Activated T-cell treated with anti-CD3 and anti-CD28 coated beads, Interleukin-2, amount 50 U/mL, for 24 hours (primary cell): Measurements from ENCODE around the gene AATK.

ENCODE experiments used
- DNase-seq: peaks from one replicate; pipeline ENCODE4 v3.0.0-alpha.2; 2020
- H3K27ac Mint-ChIP-seq: 2 replicates; pipeline ENCODE4 v1.8.0; 2020; ENCODE audit warnings: mild to moderate bottlenecking, mixed read lengths
- H3K27me3 Mint-ChIP-seq: 2 replicates; pipeline ENCODE4 v1.8.0; 2020; ENCODE audit warnings: mixed read lengths
- H3K36me3 Mint-ChIP-seq: 2 replicates; pipeline ENCODE4 v1.8.0; 2020; ENCODE audit warnings: low read depth, mixed read lengths
- H3K4me1 Mint-ChIP-seq: 2 replicates; pipeline ENCODE4 v1.8.0; 2020; ENCODE audit warnings: low read depth, mixed read lengths
- H3K4me3 Mint-ChIP-seq: 2 replicates; pipeline ENCODE4 v1.8.0; 2020; ENCODE audit warnings: mild to moderate bottlenecking, moderate library complexity, mixed read lengths
- H3K9me3 Mint-ChIP-seq: 2 replicates; pipeline ENCODE4 v1.8.0; 2020; ENCODE audit warnings: mixed read lengths

The AATK gene, protein sequence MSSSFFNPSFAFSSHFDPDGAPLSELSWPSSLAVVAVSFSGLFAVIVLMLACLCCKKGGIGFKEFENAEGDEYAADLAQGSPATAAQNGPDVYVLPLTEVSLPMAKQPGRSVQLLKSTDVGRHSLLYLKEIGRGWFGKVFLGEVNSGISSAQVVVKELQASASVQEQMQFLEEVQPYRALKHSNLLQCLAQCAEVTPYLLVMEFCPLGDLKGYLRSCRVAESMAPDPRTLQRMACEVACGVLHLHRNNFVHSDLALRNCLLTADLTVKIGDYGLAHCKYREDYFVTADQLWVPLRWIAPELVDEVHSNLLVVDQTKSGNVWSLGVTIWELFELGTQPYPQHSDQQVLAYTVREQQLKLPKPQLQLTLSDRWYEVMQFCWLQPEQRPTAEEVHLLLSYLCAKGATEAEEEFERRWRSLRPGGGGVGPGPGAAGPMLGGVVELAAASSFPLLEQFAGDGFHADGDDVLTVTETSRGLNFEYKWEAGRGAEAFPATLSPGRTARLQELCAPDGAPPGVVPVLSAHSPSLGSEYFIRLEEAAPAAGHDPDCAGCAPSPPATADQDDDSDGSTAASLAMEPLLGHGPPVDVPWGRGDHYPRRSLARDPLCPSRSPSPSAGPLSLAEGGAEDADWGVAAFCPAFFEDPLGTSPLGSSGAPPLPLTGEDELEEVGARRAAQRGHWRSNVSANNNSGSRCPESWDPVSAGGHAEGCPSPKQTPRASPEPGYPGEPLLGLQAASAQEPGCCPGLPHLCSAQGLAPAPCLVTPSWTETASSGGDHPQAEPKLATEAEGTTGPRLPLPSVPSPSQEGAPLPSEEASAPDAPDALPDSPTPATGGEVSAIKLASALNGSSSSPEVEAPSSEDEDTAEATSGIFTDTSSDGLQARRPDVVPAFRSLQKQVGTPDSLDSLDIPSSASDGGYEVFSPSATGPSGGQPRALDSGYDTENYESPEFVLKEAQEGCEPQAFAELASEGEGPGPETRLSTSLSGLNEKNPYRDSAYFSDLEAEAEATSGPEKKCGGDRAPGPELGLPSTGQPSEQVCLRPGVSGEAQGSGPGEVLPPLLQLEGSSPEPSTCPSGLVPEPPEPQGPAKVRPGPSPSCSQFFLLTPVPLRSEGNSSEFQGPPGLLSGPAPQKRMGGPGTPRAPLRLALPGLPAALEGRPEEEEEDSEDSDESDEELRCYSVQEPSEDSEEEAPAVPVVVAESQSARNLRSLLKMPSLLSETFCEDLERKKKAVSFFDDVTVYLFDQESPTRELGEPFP (N-terminal part only)

DNA sequence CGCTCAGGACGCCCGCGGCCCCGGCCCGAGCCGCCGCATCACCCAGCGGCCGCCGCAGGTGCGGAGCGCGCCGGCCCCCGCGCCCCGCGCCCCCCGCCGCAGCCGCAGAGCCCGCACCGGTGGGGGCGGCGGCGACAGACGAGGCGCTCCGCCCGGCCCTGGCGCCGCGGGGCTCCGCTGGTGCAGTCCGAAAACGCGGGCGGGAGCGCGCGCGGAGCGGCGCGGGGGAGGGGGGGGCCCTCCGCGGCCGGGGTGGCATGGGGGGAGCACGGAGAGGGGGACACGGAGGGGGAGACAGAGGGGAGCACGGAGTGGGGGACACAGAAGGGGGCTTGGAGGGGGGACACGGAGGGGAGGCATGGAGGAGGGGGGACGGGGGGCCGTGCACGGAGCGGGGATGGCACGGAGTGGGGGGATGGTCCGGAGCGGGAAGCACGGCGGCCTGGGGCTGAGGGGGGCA lies at the start of gene AATK:
AATK (minus strand) TSS at position 189 of the 460 bp plus-strand sequence. CDS start 229 bp downstream, outside the sequence.
- Mint-ChIP-seq H3K4me3 (no peak within 1 kb of the TSS), H3K27me3 (peaks cover 21% of the 10 kb centered on the region), H3K9me3 (no peaks in the 10 kb centered on the region), H3K36me3 (no peaks in the 10 kb centered on the region), H3K27ac (no peak within 1 kb of the TSS), H3K4me1 (peaks cover 2% of the 10 kb centered on the region)
- no peak for DNase-seq

DNA sequence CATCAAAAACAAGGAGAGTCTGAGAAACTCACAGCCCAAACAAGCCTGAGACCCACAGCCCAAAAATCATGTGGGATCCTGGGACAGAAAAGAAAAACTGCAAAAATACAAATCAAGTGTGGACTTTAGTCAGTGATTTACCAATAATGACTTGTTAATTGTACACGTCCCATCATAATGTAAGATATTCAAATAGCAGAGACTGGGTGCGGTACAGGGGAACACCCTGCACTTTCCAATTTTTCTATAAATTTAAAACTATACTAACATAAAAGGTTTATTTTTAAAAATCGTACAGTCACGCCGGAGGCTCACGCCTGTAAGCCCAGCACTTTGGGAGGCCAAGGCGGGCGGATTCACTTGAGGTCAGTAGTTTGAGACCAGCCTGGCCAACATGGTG lies 48.0 kb upstream of the AATK start:
- no peaks in the 10 kb centered on the region for H3K9me3 Mint-ChIP-seq
- H3K4me1 Mint-ChIP-seq = no peaks in the 10 kb centered on the region
- DNase-seq = no peak
- H3K27me3 Mint-ChIP-seq = no peaks in the 10 kb centered on the region
- no peak overlapping the region for H3K4me3 Mint-ChIP-seq
- H3K36me3 Mint-ChIP-seq = peaks cover 15% of the 10 kb centered on the region
- no peak overlapping the region for H3K27ac Mint-ChIP-seq

DNA sequence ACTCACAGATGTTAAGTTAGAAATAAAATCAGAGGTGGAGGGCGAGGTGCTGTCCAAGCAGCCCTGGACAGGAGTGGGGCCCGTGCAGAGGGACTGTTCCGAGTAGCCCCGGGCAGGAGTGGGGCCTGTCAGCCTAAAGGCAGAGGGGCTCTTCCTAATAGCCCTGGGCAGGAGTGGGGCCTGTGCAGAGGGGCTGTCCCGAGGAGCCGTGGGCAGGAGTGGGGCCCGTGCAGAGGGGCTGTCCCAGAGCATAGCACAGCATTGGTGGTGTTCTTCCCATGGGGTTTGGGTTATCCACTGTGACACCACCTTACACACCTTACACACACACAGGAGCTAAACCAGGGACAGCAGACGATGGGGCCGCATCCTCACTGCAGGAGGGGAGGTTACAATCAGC lies 46.3 kb upstream of the AATK start:
- H3K27me3 Mint-ChIP-seq = no peaks in the 10 kb centered on the region
- H3K4me3 Mint-ChIP-seq = no peak overlapping the region
- DNase-seq = no peak
- peaks cover 5% of the 10 kb centered on the region for H3K36me3 Mint-ChIP-seq
- no peak overlapping the region for H3K27ac Mint-ChIP-seq
- H3K9me3 Mint-ChIP-seq = no peaks in the 10 kb centered on the region
- no peaks in the 10 kb centered on the region for H3K4me1 Mint-ChIP-seq

DNA sequence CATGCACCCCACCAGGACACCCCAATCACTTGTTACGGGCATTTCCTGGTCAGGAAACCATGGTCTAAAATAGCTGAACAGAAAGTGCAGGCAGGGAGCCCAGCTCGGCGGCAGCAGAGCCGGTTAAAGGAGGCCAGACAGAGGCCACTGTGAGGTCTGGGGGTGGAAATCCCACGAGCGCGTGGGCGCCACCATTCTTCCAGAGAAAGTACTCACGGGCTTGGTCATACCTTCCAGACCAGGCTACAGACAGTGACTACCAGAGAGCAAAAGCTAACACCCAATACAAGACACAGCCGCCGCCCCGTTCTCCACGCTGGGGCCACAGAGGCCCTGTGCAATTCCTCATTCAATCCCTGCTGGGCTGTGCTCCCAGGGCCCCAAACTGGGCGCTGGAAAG lies 44.8 kb upstream of the AATK start:
- no peaks in the 10 kb centered on the region for H3K27me3 Mint-ChIP-seq
- H3K4me3 Mint-ChIP-seq = no peak overlapping the region
- H3K4me1 Mint-ChIP-seq = no peaks in the 10 kb centered on the region
- H3K36me3 Mint-ChIP-seq = peaks cover 6% of the 10 kb centered on the region
- no peak for DNase-seq
- no peak overlapping the region for H3K27ac Mint-ChIP-seq
- no peaks in the 10 kb centered on the region for H3K9me3 Mint-ChIP-seq

DNA sequence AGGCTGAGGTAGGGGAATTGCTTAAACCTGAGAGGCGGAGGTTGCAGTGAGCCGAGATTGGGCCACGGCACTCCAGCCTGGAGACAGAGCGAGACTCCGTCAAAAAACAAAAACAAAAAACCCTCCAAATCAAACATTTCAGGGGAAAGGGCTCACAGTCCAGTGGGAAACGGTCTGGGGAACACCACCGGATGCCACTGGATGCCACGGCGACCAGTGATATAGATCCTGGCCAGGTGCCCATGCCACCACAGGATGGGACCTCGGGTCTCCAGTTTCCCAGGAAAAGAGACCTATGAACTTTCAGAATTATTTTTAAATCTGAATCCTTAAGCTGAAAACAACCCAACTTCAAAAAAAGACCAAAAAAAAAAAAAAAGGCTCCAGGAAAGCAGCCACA lies 44.4 kb upstream of the AATK start:
- no peaks in the 10 kb centered on the region for H3K4me1 Mint-ChIP-seq

DNA sequence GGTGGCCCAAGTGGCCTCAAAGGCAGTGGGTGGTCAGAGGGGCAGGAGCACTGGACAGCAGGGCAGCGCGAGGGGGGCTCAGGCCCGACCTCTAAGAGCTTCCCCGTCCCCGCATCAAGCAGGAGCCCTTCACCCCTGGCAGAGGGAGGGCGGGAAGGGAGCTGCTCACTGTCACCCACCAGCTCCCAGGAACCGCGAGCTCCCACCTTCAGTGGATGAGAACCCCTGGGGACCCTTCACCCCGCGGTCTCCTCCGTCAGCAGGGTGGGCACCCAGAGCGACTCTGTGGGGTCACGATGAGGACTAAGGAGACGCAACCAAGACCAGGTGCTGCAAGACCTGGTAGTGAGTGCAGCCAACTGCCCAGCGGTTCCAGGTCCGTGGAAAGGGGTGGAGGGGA lies 43.1 kb upstream of the AATK start:
- Mint-ChIP-seq H3K27me3 (no peaks in the 10 kb centered on the region), H3K4me1 (no peaks in the 10 kb centered on the region), H3K36me3 (peaks cover 8% of the 10 kb centered on the region), H3K27ac (no peak overlapping the region), H3K4me3 (no peak overlapping the region), H3K9me3 (no peaks in the 10 kb centered on the region)
- no peak for DNase-seq

More for the DNA sequence above, 44.4 kb upstream of the AATK start:
- H3K27me3 Mint-ChIP-seq = no peaks in the 10 kb centered on the region
- DNase-seq = no peak
- no peaks in the 10 kb centered on the region for H3K9me3 Mint-ChIP-seq
- no peak overlapping the region for H3K27ac Mint-ChIP-seq
- no peak overlapping the region for H3K4me3 Mint-ChIP-seq
- H3K36me3 Mint-ChIP-seq = peaks cover 6% of the 10 kb centered on the region

DNA sequence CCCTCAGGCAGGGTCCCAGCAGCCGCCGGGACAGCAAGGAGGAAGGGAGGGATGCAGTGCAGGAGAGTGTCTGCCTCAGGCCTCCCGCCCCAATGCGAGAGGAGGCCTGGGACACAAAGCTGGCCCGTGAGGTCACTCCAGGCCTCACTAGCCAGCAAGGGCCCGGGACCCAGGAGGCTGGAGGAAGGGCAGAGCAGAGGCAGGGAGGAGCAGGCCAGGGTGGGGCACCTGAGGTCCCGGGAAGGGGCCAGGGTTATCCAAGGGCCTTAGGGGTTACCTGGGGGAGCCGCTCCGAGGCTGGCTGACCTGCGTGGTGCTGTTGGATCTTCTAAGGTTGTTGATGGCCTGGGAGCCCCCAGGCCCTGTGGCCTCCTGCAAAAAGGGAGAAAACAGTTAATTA lies 42.6 kb upstream of the AATK start:
- no peak overlapping the region for H3K27ac Mint-ChIP-seq
- H3K4me1 Mint-ChIP-seq = no peaks in the 10 kb centered on the region
- H3K36me3 Mint-ChIP-seq = peaks cover 8% of the 10 kb centered on the region
- H3K4me3 Mint-ChIP-seq = no peak overlapping the region
- no peaks in the 10 kb centered on the region for H3K9me3 Mint-ChIP-seq
- no peaks in the 10 kb centered on the region for H3K27me3 Mint-ChIP-seq
- no peak for DNase-seq

DNA sequence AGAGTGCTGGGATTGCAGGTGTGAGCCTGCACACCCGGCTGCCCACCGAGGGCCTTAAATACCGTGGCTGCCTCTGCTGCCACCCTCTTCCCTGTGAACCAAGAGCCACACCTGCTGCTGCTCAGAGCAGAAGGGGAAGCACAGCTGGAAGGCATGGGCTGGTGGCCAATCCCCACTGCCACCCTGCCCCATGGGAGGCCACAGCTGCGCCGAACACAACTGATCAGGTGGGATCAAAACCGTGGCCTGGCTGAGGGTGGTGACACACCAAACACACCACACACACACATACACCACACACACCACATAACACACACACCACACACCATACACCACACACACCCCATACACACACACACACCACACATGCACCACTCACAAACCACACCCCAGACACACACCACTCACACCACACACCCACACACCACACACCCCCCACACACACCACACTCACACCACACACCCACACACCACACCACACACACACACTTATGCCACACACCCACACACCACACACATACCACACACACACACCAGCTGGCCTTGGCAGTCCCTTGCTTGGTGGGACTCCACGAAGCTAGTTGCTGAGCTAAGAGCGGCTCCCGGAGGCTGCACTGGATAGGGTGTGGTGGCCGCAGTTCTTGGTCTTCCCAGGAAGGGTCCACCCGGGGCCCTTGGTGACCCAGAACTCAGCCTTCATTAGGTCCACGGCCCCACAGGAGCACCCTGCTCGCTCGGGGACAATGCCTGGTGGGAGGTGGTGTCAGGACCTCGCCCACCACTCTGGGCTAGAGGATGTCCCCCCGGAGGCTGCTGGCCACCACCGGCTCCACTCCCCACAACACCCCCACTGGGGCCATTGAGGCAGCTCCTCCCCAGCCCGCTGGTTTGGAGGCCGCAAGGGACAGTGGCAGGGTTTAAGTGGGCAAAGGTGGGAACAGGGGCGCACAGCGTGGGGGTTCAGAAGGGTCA lies 41.9 kb upstream of the AATK start:
- H3K36me3 Mint-ChIP-seq = peaks cover 8% of the 10 kb centered on the region
- H3K9me3 Mint-ChIP-seq = no peaks in the 10 kb centered on the region
- H3K4me1 Mint-ChIP-seq = no peaks in the 10 kb centered on the region
- no peak overlapping the region for H3K27ac Mint-ChIP-seq
- H3K27me3 Mint-ChIP-seq = no peaks in the 10 kb centered on the region
- DNase-seq = no peak
- H3K4me3 Mint-ChIP-seq = no peak overlapping the region

DNA sequence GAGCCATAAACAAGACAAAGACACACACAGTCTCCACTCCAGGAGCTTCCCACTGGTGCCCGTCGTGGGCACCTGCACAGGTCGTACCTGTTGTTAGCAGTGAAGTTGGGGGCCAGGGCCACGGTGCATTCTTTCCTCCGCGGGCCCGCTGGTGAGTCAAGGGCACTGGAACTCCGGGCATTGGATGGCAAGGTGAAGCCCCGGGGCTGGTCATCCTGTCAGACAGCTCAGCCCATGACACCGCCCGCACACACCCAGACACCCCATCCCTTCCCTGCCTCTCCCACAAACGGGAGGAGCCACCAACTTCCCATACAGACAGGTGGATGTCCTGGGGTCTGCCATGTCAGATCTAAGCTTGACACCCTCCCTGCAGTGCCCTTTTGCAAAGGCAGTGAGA lies 40.6 kb upstream of the AATK start:
- no peak for DNase-seq
- Mint-ChIP-seq H3K4me1 (no peaks in the 10 kb centered on the region), H3K27ac (no peak overlapping the region), H3K27me3 (no peaks in the 10 kb centered on the region), H3K4me3 (no peak overlapping the region), H3K36me3 (peaks cover 13% of the 10 kb centered on the region), H3K9me3 (no peaks in the 10 kb centered on the region)

DNA sequence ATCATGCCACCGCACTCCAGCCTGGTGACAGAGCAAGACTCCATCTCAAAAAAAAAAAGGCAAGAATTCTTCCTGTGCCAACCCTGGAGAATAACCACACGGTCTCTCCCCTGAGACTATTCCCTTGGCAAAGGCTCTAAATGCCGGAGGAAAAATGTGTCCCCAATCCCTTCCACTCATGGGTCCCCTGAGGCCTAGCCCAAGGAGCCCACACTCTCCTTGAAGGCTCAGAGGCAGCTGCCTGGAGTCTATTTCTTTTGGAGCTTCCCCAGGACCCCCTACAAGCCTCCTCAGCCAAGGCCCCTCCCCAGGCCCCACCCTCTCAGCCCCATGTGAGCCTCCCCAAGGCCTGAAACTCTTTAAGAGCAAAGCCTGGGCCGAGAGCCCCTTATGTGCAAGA lies 40.1 kb upstream of the AATK start:
- DNase-seq = no peak
- Mint-ChIP-seq H3K4me1 (no peaks in the 10 kb centered on the region), H3K27ac (no peak overlapping the region), H3K9me3 (no peaks in the 10 kb centered on the region), H3K4me3 (no peak overlapping the region), H3K36me3 (peaks cover 16% of the 10 kb centered on the region), H3K27me3 (no peaks in the 10 kb centered on the region)

DNA sequence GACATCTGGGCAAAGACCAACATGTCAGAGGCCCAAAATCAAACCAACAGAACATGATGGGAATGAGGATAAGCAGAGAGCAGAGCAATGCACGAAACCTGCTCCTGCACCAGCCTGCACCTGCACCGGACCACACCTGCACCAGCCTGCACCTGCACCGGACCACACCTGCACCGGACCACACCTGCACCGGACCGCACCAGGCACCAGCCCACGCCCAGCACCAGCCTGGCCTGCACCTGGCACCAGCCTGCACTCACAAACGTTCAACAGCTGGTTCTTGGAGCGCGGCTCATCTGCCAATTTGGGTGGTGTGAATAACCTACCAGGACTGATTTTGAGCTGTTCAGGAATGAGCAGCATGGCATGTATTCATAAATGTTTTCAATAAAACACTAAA lies 38.6 kb upstream of the AATK start:
- Mint-ChIP-seq H3K4me3 (no peak overlapping the region), H3K27me3 (no peaks in the 10 kb centered on the region), H3K9me3 (no peaks in the 10 kb centered on the region), H3K36me3 (peaks cover 16% of the 10 kb centered on the region), H3K27ac (no peak overlapping the region), H3K4me1 (no peaks in the 10 kb centered on the region)
- no peak for DNase-seq

DNA sequence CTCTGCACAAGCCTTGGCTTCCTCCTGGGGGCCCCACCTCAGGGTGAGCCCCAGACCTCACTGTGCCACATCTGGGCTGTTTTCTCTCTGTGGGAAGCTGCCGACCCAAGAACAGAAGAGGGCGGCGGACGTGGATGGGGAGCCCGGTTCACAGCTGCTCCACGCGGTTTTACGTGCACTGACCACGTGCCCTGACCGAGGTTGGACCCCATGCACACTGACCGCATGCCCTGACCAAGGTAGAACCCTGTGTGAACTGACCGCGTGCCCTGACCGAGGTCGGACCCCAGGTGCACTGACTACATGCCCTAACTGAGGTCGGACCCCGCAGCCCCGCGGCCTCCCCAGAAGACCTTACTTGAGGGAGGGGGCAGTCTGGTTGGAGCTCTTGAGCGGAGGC lies 37.1 kb upstream of the AATK start:
- Mint-ChIP-seq H3K27ac (no peak overlapping the region), H3K4me1 (no peaks in the 10 kb centered on the region), H3K27me3 (no peaks in the 10 kb centered on the region), H3K36me3 (peaks cover 20% of the 10 kb centered on the region), H3K4me3 (no peak overlapping the region), H3K9me3 (no peaks in the 10 kb centered on the region)
- DNase-seq = no peak

DNA sequence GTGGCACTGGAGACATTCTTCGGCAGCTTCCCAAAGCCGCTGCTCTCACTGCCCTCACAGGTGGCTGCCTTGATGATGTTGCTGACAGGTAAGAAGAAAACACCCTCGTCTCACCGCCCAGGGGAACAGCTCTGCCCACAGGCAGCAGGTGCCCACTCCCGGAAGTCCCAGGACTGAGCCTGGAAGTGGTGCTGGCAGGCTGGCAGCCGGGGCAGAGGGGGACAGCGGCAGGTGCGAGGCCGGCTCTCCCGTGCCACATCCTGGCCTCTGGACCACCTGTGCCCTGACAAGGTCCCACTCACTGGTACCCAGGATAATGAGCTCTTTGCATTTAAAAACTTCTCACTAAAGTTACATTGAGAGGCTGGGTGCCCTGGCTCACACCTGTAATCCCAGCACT lies 36.3 kb upstream of the AATK start:
- H3K4me1 Mint-ChIP-seq = no peaks in the 10 kb centered on the region
- no peak for DNase-seq
- peaks cover 23% of the 10 kb centered on the region for H3K36me3 Mint-ChIP-seq
- H3K27ac Mint-ChIP-seq = no peak overlapping the region
- H3K9me3 Mint-ChIP-seq = no peaks in the 10 kb centered on the region
- H3K27me3 Mint-ChIP-seq = no peaks in the 10 kb centered on the region
- no peak overlapping the region for H3K4me3 Mint-ChIP-seq
